ENCODE measurements around the gene FREY1. TPM values are rescaled to one million over a fixed set of nuclear protein-coding genes. Genes with fewer than 3 reads are reported as not detected.

The FREY1 gene
- total and polyA plus RNA-seq, 2 of the 8 experiments (the other 6 are each of a cell fraction or from before 2014, with no cell fraction given): 0.32 to 1.1 TPM

- FAIRE-seq: no peak
- no peak overlapping the region for H2BK15ac ChIP-seq (ENCODE audit: low read length)
- H3K36me3 ChIP-seq (ENCODE audit: control insufficient read depth in 2 of 4, insufficient read depth in 4 of 4, low read length in 3 of 4): peaks cover 6 to 17% (median 15%) of the 10 kb centered on the region in 4 experiments; a peak in 6 of 8 replicates
- H2BK120ac ChIP-seq (replicated peaks; ENCODE audit: low read depth, low read length): no peak overlapping the region
- H3K4me1 ChIP-seq (replicated peaks in 1 of 4; ENCODE audit: control insufficient read depth in 3 of 4, insufficient read depth in 4 of 4, low read length in 3 of 4): peaks cover 0 to 13% (median 6%) of the 10 kb centered on the region in 4 experiments; a peak in 5 of 7 replicates
- no peaks in the 10 kb centered on the region for H3K79me2 ChIP-seq (ENCODE audit: control insufficient read depth in 1 of 2, insufficient read depth in 2 of 2, low read length in 2 of 2)
- H4K5ac ChIP-seq (ENCODE audit: insufficient read length, low read depth, low read length): no peak overlapping the region
- H3K56ac ChIP-seq (replicated peaks; ENCODE audit: insufficient read length, low read depth, low read length): no peak overlapping the region
- H3K14ac ChIP-seq (ENCODE audit: insufficient read length): no peak overlapping the region
- peaks cover 10 to 15% of the 10 kb centered on the region in 2 experiments for H4K20me1 ChIP-seq (replicated peaks in 1 of 2; ENCODE audit: control insufficient read depth in 1 of 2, insufficient read depth in 2 of 2, low read length in 2 of 2)
- H2BK5ac ChIP-seq (ENCODE audit: low read depth, low read length): no peak overlapping the region
- no peaks in the 10 kb centered on the region for H3K9me3 ChIP-seq (ENCODE audit: insufficient read depth in 2 of 2, low read depth in 1 of 2, low read length in 1 of 2)
- H3K27me3 ChIP-seq (replicated peaks in 1 of 4; ENCODE audit: control insufficient read depth in 3 of 4, extremely low read depth in 1 of 4, insufficient read depth in 3 of 4, low read length in 3 of 4): peaks cover 0 to 5% (median 2%) of the 10 kb centered on the region in 4 experiments; a peak in 1 of 7 replicates
- H3K23ac ChIP-seq (ENCODE audit: insufficient read length): no peak overlapping the region
- no peak overlapping the region for H3K4me3 ChIP-seq (ENCODE audit: extremely low read depth in 1 of 4, insufficient read depth in 2 of 4, low read depth in 3 of 4, low read length in 4 of 4)
- no peak overlapping the region for H4K8ac ChIP-seq (ENCODE audit: extremely low read depth, insufficient read depth, low read length)
- no peak overlapping the region for H2AFZ ChIP-seq (ENCODE audit: low read length)
- H3K23me2 ChIP-seq (ENCODE audit: low read depth, low read length): peaks cover 8% of the 10 kb centered on the region
- H3K18ac ChIP-seq (ENCODE audit: extremely low read depth, low read length): no peak overlapping the region
- no peak overlapping the region for H3K27ac ChIP-seq (ENCODE audit: low read depth, low read length)
- no peak overlapping the region for H2BK20ac ChIP-seq (ENCODE audit: low read length)
- no peak overlapping the region for H2BK12ac ChIP-seq (ENCODE audit: low read depth, low read length)
- WGBS, 2 experiments (ENCODE audit: extremely low coverage in 1 of 2, insufficient coverage in 1 of 2, insufficient read length in 1 of 2, insufficient replicate concordance in 2 of 2, low coverage in 1 of 2, low lambda C conversion rate in 2 of 2, missing lambda C conversion rate in 1 of 2): 92% methylated on average over 42 of the region's 56 CpGs; no CpG with 5 or more reads in 1 of the 2 experiments
- no peak overlapping the region for H2AK5ac ChIP-seq (ENCODE audit: low read depth, low read length)
- H3K4ac ChIP-seq (replicated peaks; ENCODE audit: insufficient read length, low read depth, low read length): no peak overlapping the region
- H3K79me1 ChIP-seq (ENCODE audit: low read depth, low read length): peaks cover 2% of the 10 kb centered on the region
- no peak overlapping the region for H3K9ac ChIP-seq (replicated peaks in 1 of 4; ENCODE audit: extremely low read depth in 1 of 4, low read depth in 3 of 4, low read length in 3 of 4)
- no peak overlapping the region for H3K4me2 ChIP-seq (ENCODE audit: insufficient read depth in 1 of 2, low read depth in 2 of 2, low read length in 2 of 2)
- CTCF ChIA-PET (ENCODE audit: partially characterized antibody): interaction anchor here (1.8 kb wide), 1 partner anchor 10 kb away, joined by 4 read pairs; no protein-coding TSS in a partner anchor
- DNase-seq (ENCODE audit: low read depth in 1 of 2, low spot score in 2 of 2): no peak
- H4K91ac ChIP-seq (replicated peaks; ENCODE audit: insufficient read length, low read length): no peak overlapping the region
- POLR2A ChIA-PET (ENCODE audit: partially characterized antibody): interaction anchor here (0.7 to 1.2 kb wide), 4 partner anchors 9 to 42 kb away, joined by 3 read pairs; partner anchors contain the start of gene PEX16
- no peak for TF ChIP-seq SIX5 (IDR thresholded peaks at IDR 0.05; ENCODE audit: low read depth, low read length)
- TF ChIP-seq HDAC2 (IDR thresholded peaks at IDR 0.05; ENCODE audit: borderline replicate concordance in 1 of 2, low read depth in 2 of 2, low read length in 2 of 2): no peak
- no peak for TF ChIP-seq ATF3 (IDR thresholded peaks at IDR 0.05; ENCODE audit: insufficient read depth, low read depth, low read length)
- no peak for TF ChIP-seq RNF2 (IDR thresholded peaks at IDR 0.05; ENCODE audit: borderline replicate concordance, low read depth, low read length, missing control alignments, poor library complexity, severe bottlenecking)
- TF ChIP-seq EGR1 (IDR thresholded peaks at IDR 0.05; ENCODE audit: borderline replicate concordance, low read depth, low read length): no peak
- TF ChIP-seq CHD1 (IDR thresholded peaks at IDR 0.05; ENCODE audit: low read depth, low read length): no peak
- TF ChIP-seq SIRT6 (IDR thresholded peaks at IDR 0.05; ENCODE audit: low read length): no peak
These were observed 4.4 kb downstream of the FREY1 start for GRCh38 chr11:45902452-45903380.
